Ramos (cell line): ENCODE data around the gene MIS18A.

Experiments used
- in situ Hi-C: fragments of 300-500 bp; cut with MboI; formaldehyde crosslinking; loops from one replicate; pipeline ENCODE4 v1.14.3; 2022; ENCODE audit warnings: low sequenced_read_pairs; ENCODE audit not compliant: unreplicated experiment

Gene MIS18A

GRCh38 chr21:32306021-32306780 lies 27.4 kb upstream of the MIS18A start:
- in situ Hi-C loops, result no loop called here

- in situ Hi-C loops, result no loop called here
Measured at GRCh38 chr21:32304998-32305397, 26.1 kb upstream of the MIS18A start.

GRCh38 chr21:32303385-32303784 lies 24.5 kb upstream of the MIS18A start:
- in situ Hi-C loops, result no loop called here

GRCh38 chr21:32302560-32302959 lies 23.7 kb upstream of the MIS18A start:
- in situ Hi-C loops, result no loop called here

GRCh38 chr21:32301596-32301995 lies 22.7 kb upstream of the MIS18A start:
- in situ Hi-C loops, result no loop called here

- in situ Hi-C loops, result no loop called here
Measured at GRCh38 chr21:32300117-32300681, 21.4 kb upstream of the MIS18A start.

- in situ Hi-C loops, result no loop called here
Measured at GRCh38 chr21:32299695-32300094, 20.8 kb upstream of the MIS18A start.

GRCh38 chr21:32298658-32299081 lies 19.8 kb upstream of the MIS18A start, which contains the start of gene MRAP:
Gene MRAP, plus strand, starts transcription at chr21:32298855. Its CDS starts 117 bp downstream, at chr21:32298972.
- in situ Hi-C loops, result no loop called here

GRCh38 chr21:32298148-32298559 lies 19.3 kb upstream of the MIS18A start:
- in situ Hi-C loops, result no loop called here

- in situ Hi-C loops, result no loop called here
Measured at GRCh38 chr21:32297449-32297848, 18.6 kb upstream of the MIS18A start.

- in situ Hi-C loops, result no loop called here
Measured at GRCh38 chr21:32285476-32285875, 6.6 kb upstream of the MIS18A start.

GRCh38 chr21:32282992-32283391 lies 4.1 kb upstream of the MIS18A start:
- in situ Hi-C loops, result no loop called here

GRCh38 chr21:32281531-32281930 lies 2.7 kb upstream of the MIS18A start:
- in situ Hi-C loops, result no loop called here

- in situ Hi-C loops, result no loop called here
Measured at GRCh38 chr21:32279377-32279680, 480 bp upstream of the MIS18A start.

- in situ Hi-C loops, result no loop called here
Measured at GRCh38 chr21:32278103-32278502, 746 bp downstream of the MIS18A start.

- in situ Hi-C loops, result no loop called here
Measured at GRCh38 chr21:32276671-32277070, 2.2 kb downstream of the MIS18A start.

GRCh38 chr21:32270748-32271147 lies 8.1 kb downstream of the MIS18A start:
- in situ Hi-C loops, result loop anchor here (25.0 kb wide), 1 partner anchor 658 kb away; no protein-coding TSS in a partner anchor

GRCh38 chr21:32265321-32265720 lies 13.5 kb downstream of the MIS18A start:
- in situ Hi-C loops, result loop anchor here (10.0 to 25.0 kb wide), 2 partner anchors 491 to 653 kb away; no protein-coding TSS in a partner anchor

- in situ Hi-C loops, result loop anchor here (10.0 to 25.0 kb wide), 2 partner anchors 487 to 650 kb away; no protein-coding TSS in a partner anchor
Measured at GRCh38 chr21:32261929-32262328, 16.9 kb downstream of the MIS18A start.

- in situ Hi-C loops, result loop anchor here (10.0 to 25.0 kb wide), 2 partner anchors 485 to 648 kb away; no protein-coding TSS in a partner anchor
Measured at GRCh38 chr21:32260130-32260529, 18.7 kb downstream of the MIS18A start.

GRCh38 chr21:32258786-32259048 lies 20.1 kb downstream of the MIS18A start:
- in situ Hi-C loops, result loop anchor here (25.0 kb wide), 1 partner anchor 646 kb away; no protein-coding TSS in a partner anchor
